SIG-M5 (cell line): ENCODE results near the gene TARP.
"Not testable (repeated sequence)": the region's sequence is repeated elsewhere in the genome, so short reads cannot be mapped to it uniquely, and the experiment has no call there.

Experiments
- DNase-seq: peaks from one replicate; lab custom pipeline; 2025; lab: John Stamatoyannopoulos, UW

Gene TARP

GRCh38 chr7:38299275-38299931 lies 26.0 kb upstream of the TARP start:
- DNase-seq: no peak

- DNase-seq: no peak
These were observed 22.8 kb upstream of the TARP start for GRCh38 chr7:38296059-38296857.

GRCh38 chr7:38294926-38295325 lies 21.5 kb upstream of the TARP start:
- no peak for DNase-seq

GRCh38 chr7:38292442-38292841 lies 19.0 kb upstream of the TARP start:
- no peak for DNase-seq

GRCh38 chr7:38291650-38292049 lies 18.2 kb upstream of the TARP start:
- no peak for DNase-seq

- DNase-seq: no peak
These were observed 17.7 kb upstream of the TARP start for GRCh38 chr7:38291117-38291647.

GRCh38 chr7:38284553-38284952 lies 11.1 kb upstream of the TARP start:
- no peak for DNase-seq

GRCh38 chr7:38283809-38284208 lies 10.4 kb upstream of the TARP start:
- DNase-seq: no peak

- no peak for DNase-seq
These were observed 9.7 kb upstream of the TARP start for GRCh38 chr7:38283107-38283506.

GRCh38 chr7:38282081-38282480 lies 8.6 kb upstream of the TARP start:
- no peak for DNase-seq

GRCh38 chr7:38281266-38281665 lies 7.8 kb upstream of the TARP start:
- DNase-seq: no peak

- no peak for DNase-seq
These were observed 7.3 kb upstream of the TARP start for GRCh38 chr7:38280707-38281106.

- no peak for DNase-seq
These were observed 6.6 kb upstream of the TARP start for GRCh38 chr7:38280000-38280399.

- DNase-seq: no peak
These were observed 2.9 kb upstream of the TARP start for GRCh38 chr7:38276096-38276877.

GRCh38 chr7:38274927-38275620 lies 1.6 kb upstream of the TARP start:
- DNase-seq: no peak

- no peak for DNase-seq
These were observed 1.1 kb upstream of the TARP start for GRCh38 chr7:38274486-38274885.

- DNase-seq: not testable (repeated sequence)
These were observed 3.0 kb downstream of the TARP start for GRCh38 chr7:38270405-38270804.

GRCh38 chr7:38269704-38270346 lies 3.6 kb downstream of the TARP start:
- DNase-seq: not testable (repeated sequence)

- DNase-seq: not testable (repeated sequence)
These were observed 7.5 kb downstream of the TARP start for GRCh38 chr7:38265958-38266357.

- DNase-seq: not testable (repeated sequence)
These were observed 8.8 kb downstream of the TARP start for GRCh38 chr7:38264602-38265001.

- not testable (repeated sequence) for DNase-seq
These were observed 10.2 kb downstream of the TARP start for GRCh38 chr7:38263274-38263673.
